Measurements from ENCODE around the gene GFAP.

The GFAP gene

DNA sequence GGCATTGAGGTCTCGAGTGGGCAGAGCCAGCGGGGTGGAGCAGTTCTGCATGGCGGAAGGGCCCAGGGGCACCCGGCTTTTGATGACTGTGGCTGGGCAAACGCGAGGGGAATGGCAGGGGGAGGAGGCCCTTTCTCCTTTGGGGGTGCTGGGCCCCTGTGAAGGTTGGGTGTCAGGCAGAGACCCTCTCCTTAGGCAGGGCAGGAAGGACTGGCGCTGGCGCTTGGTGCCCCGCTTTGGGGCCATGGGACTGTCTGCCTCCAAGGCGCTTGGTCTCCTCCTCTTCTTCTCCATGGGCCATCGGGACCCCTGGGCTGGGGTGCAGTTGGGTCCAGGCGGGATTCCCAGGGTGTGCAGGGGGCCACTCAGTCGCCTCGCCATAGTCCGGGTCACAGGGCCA lies 12.8 kb upstream of the GFAP start:
- TF ChIP-seq, protein P1, sequence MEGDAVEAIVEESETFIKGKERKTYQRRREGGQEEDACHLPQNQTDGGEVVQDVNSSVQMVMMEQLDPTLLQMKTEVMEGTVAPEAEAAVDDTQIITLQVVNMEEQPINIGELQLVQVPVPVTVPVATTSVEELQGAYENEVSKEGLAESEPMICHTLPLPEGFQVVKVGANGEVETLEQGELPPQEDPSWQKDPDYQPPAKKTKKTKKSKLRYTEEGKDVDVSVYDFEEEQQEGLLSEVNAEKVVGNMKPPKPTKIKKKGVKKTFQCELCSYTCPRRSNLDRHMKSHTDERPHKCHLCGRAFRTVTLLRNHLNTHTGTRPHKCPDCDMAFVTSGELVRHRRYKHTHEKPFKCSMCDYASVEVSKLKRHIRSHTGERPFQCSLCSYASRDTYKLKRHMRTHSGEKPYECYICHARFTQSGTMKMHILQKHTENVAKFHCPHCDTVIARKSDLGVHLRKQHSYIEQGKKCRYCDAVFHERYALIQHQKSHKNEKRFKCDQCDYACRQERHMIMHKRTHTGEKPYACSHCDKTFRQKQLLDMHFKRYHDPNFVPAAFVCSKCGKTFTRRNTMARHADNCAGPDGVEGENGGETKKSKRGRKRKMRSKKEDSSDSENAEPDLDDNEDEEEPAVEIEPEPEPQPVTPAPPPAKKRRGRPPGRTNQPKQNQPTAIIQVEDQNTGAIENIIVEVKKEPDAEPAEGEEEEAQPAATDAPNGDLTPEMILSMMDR (IDR thresholded peaks at IDR 0.05) = no peak

DNA sequence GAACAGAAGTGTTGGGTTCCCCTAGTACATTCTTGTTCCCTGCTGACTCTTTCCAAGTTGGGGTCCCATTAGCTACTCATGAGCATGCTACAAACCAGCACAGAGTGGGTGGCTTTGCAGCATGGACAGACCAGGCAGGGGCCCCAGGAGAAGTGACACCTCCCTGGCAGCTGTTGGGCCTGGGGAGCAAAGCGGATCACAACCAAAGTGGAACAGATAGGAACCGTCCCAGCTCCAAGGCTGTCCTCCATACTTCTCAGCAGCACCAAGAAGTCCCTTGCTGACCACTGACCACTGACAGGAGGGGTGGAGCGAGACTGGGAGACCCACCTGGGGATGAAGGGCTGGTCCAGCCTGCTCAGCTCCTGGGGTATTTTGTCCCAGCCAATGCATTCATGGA lies 12.4 kb upstream of the GFAP start:
- TF ChIP-seq, protein P1 (IDR thresholded peaks at IDR 0.05) = no peak

DNA sequence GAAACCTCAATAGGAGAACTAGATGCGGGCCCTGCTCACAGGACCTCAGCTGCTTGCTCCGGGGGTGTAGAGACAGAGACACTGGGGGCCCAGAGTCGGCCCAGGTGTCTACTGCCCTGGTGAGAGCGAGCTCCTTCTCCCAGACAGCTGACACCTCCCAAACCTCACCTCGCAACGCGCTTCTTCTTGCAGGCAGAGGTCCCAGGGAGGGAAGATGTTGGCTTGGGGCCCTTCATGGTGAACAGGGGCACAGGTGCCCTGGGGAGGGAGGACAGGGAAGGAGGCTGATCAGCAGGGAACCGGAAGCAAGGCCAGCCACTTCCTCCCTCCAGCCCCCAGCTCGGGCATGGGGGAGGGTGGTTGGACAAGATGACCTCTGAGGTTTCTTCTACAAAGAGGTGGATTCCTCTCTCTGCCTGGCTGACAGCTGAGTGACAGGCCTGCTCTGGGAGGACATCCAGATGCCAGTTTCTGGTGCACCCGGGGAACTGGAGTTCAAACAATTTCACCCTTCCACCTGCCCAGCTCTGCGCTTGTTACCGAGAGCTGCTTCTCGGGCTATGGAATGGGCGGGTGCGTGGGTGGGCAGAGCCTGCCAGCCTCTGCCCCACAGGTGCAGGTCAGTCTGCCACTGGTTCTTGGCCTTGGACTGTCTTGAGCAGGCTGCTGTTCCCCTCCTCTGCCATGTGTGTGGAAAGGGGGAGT lies 11.7 kb upstream of the GFAP start:
- TF ChIP-seq, protein P1 (IDR thresholded peaks at IDR 0.05) = no peak

DNA sequence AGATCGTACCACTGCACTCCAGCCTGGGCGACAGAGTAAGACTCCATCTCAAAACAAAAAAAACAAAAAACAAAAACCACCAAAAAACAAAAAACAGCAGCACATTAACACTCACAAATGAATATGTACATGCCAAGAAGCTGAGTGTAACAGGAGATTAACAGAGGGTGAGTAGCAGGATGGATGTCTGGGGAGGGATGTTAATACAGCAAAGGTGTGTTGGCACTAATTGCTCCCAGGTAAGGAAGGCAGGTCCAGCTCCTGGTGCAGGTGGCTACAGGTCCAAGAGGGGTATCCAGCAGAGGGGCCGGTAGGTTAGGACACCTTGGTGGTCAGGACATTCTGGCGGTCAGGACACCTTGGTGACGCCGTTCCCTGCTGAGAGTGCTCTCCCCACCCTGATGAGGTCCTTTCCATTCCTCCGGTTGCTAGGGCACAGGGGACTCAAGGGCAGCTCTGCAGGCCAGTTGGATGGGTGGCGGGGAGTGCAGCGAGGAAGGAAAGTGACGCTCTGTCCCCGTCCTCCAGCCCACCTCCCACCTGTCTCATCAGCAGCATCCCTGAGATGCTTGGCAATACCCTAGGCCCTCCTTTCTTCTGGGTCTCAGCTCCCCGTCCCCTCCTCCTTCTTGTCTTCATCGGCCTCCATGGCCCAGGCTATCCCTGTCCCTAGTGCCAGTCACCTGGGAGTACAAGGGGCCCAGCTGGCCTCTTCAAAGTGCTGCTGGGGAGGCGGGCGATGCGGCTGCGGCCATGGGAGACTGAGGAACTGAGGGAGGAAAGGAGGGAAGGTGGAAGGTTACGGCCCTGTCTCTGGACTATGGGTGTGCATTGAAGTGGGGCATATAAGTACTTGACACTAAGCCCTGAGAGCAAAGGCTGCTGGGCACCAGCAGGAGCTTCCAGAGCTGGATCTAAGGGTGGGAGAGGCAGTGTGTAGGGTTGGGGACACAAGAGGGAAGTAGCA lies 10.7 kb upstream of the GFAP start:
- TF ChIP-seq, protein P1 (IDR thresholded peaks at IDR 0.05) = no peak

DNA sequence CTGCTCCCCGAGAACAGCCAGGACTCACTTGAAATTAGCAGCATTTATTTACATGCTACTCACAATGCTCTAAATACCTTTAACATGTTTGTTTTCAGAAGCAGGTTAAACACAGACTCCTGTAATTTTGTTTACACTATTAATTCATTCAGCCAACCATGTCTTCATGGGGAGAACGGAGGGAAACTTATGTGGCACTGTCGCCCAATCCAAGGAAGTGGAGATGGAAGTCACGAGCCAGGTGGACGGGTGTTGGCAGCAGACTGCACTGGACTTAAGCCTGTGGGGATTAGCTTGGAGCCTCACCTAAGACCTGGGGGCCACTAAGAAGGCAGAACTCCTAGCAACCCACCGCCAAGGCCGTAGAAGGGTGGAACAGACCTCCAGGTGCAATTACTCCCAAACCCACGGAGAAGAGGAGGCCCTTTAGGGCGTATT lies 8.8 kb upstream of the GFAP start:
- TF ChIP-seq, protein P1 (IDR thresholded peaks at IDR 0.05) = no peak

DNA sequence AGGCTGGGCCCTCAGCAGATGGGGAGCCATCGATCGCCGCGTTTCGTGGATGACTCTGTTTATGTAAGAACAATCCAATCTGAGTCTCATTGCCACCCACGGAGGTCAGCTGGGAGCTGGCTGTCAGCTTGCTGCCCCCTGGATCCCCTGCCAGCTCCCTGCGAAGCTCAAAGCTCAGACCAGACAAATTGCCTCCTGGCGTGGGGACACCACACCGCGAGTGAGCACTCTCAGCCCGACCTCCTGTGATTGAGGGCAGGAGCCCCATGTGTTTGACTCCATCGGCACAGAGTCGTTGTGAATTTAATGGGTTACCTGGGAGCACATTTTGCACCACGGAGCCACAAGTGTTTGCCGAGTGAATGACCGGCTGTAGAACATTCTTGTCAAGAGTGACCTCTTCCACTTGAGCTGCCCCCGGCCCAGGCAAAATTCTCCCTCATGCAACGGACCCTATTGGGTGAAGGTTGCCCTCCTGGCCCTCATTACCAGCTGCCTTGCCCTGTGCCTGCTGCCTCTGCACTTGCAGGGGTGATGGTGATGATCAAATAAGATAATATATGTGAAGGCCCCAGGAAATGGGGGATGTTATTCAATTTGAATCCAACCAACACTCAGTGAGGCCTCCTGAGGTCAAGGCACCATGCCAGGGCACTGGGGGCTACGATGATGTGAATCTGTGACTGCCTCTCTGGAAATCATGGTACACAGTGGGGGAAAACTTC lies 7.6 kb upstream of the GFAP start:
- TF ChIP-seq, protein P1 (IDR thresholded peaks at IDR 0.05) = no peak

DNA sequence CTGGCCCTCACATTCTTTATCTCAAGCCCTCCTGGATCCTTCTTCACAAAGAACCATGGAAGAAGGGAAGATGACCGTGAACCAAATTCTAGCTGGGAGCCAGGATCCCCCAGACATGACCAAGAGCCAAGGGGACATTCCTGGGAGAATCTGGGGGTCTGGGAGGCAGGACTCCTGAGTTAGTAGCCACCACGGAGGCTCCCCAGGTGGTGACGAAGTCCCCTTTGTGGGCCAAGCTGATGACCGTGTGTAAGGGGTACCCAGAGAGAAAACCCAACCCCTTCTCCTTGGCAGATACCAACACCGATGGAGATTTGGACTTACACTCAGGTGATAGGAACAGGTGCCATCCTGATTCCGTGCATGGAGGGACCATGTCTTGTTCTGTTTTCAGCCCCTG lies 6.8 kb upstream of the GFAP start:
- TF ChIP-seq, protein P1 (IDR thresholded peaks at IDR 0.05) = no peak

Measured in LNCAP (cell line).